Ascending aorta (tissue), 2 donors: Measurements from ENCODE around the gene JAG1. TPM values are rescaled to one million over a fixed set of nuclear protein-coding genes. Genes with fewer than 3 reads are reported as not detected.

Experiments used
- DNase-seq, 2 donors: peaks; one replicate each; pipeline ENCODE4 v3.0.0-alpha.2; 2019; ENCODE audit warnings: low spot score in 2 of 2
- H3K27ac ChIP-seq, 2 donors: fragments of 200-600 bp; sonication (generic); one replicate each; pipeline ENCODE4 v1.5.1; 2016 to 2017; ENCODE audit warnings: mild to moderate bottlenecking in 1 of 2
- H3K27me3 ChIP-seq: fragments of 200-600 bp; sonication (generic); one replicate; pipeline ENCODE4 v1.5.1; 2017
- H3K36me3 ChIP-seq, 2 donors: fragments of 200-600 bp; sonication (generic); one replicate each; pipeline ENCODE4 v1.5.1; 2016
- H3K4me1 ChIP-seq, 2 donors: fragments of 200-600 bp; sonication (generic); one replicate each; pipeline ENCODE4 v1.5.1; 2016 to 2017; ENCODE audit warnings: mild to moderate bottlenecking in 1 of 2
- H3K4me3 ChIP-seq, 2 donors: fragments of 200-600 bp; sonication (generic); one replicate each; pipeline ENCODE4 v1.5.1; 2016 to 2017; ENCODE audit warnings: mild to moderate bottlenecking in 1 of 2
- H3K9me3 ChIP-seq, 2 donors: fragments of 200-600 bp; sonication (generic); one replicate each; pipeline ENCODE4 v1.5.1; 2016
- intact Hi-C: fragments of 100-400 bp; cut with DNase I; formaldehyde crosslinking; loops from one replicate; pipeline ENCODE4 v1.15.1; 2023
- total RNA-seq: library from RNA; depleted of rRNA; stranded (reverse); fragments of >200 nt; gene quantifications from one replicate; pipeline ENCODE4 v1.1.0, GENCODE V29; 2016
- TF ChIP-seq, protein P1 (sequence below), 3 experiments: fragments of 200-600 bp in 2 of 3; fragments of 450-650 bp in 1 of 3; sonication (generic) in 2 of 3; IDR thresholded peaks; one replicate each; pipeline ENCODE4 v1.5.1; 2016 to 2019; ENCODE audit warnings: antibody characterized with exemption in 3 of 3, mild to moderate bottlenecking in 1 of 3, moderate library complexity in 1 of 3

Gene JAG1
- total RNA-seq, 1 donor from 2014 or later = 101 TPM

DNA sequence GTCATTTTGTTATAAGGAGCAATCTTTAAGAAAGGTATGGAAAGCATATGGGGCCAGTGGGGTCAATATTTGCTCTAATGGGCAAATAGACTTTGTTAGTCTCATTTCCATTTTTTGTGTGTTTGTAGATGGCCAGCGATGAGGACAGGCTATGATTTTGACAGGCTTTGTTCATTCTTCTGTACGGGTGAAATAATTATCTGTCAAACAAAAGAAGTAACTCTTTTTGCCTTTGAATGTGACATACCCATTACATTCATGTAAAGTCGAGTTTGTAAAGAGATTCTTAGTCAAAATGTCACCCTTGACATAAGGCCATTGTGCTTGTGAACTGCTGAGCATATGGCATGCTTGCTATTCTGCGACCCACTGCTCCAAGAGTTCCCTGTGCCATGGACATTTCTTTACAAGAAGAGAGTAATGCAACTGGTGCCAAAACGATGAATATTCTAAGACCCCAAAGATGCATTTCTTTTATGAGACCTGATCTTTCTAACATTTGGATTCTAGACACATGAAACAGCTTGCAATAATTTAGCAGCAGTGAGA is 38.2 kb upstream of the JAG1 start:
- Histone ChIP-seq H3K27ac (peak overlapping the region in 1 of 2 donors; percentile 40), H3K27me3 (no peaks in the 10 kb centered on the region), H3K4me1 (peaks cover 6 to 15% of the 10 kb centered on the region in 2 donors), H3K4me3 (no peak overlapping the region), H3K36me3 (no peaks in the 10 kb centered on the region), H3K9me3 (no peaks in the 10 kb centered on the region)
- TF ChIP-seq, protein P1, sequence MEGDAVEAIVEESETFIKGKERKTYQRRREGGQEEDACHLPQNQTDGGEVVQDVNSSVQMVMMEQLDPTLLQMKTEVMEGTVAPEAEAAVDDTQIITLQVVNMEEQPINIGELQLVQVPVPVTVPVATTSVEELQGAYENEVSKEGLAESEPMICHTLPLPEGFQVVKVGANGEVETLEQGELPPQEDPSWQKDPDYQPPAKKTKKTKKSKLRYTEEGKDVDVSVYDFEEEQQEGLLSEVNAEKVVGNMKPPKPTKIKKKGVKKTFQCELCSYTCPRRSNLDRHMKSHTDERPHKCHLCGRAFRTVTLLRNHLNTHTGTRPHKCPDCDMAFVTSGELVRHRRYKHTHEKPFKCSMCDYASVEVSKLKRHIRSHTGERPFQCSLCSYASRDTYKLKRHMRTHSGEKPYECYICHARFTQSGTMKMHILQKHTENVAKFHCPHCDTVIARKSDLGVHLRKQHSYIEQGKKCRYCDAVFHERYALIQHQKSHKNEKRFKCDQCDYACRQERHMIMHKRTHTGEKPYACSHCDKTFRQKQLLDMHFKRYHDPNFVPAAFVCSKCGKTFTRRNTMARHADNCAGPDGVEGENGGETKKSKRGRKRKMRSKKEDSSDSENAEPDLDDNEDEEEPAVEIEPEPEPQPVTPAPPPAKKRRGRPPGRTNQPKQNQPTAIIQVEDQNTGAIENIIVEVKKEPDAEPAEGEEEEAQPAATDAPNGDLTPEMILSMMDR (IDR thresholded peaks at IDR 0.05) = no peak
- DNase-seq = no peak
- intact Hi-C loops = no loop called here

DNA sequence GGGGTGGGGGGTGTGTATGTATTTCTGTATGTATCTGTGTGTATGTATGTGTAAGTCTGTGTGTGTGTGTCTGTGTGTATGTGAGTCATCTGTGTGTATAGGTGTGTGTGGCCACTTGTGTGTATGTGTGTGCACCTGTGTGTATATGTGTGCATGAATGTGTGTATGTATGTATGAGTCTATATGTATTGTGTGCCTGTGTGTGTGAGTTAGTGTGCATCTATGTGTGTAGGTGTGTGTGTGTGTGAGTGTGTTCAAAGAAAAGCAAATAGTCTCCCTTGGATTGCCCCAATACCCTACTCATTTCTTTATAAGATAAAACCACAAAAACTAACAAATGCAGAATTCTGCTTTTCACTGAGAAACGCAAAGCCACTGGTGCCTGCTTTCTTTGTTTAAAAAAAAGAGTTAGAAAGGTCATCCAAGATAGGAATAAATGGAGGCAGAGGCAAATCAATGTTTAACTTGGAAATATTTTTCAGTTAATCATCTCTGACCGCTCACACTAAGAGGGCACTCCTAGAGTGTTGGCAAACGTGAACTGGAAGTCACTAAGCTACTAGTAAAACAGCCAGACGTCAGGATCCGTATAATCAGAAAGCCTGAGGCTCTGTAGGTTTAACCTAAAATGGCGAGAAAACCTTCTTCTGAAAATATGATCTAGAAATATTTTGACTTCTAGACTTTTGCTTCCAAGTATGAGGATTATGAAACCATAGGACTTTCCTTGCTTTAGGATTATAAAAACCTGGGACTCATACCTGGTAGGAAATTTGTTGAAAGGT is 37.4 kb upstream of the JAG1 start:
- Histone ChIP-seq H3K4me1 (peaks cover 6 to 19% of the 10 kb centered on the region in 2 donors), H3K9me3 (no peaks in the 10 kb centered on the region), H3K27me3 (no peaks in the 10 kb centered on the region), H3K27ac (peak overlapping the region in 1 of 2 donors; percentile 40), H3K4me3 (no peak overlapping the region), H3K36me3 (no peaks in the 10 kb centered on the region)
- intact Hi-C loops = no loop called here
- no peak for DNase-seq
- TF ChIP-seq, protein P1 (IDR thresholded peaks at IDR 0.05) = no peak

DNA sequence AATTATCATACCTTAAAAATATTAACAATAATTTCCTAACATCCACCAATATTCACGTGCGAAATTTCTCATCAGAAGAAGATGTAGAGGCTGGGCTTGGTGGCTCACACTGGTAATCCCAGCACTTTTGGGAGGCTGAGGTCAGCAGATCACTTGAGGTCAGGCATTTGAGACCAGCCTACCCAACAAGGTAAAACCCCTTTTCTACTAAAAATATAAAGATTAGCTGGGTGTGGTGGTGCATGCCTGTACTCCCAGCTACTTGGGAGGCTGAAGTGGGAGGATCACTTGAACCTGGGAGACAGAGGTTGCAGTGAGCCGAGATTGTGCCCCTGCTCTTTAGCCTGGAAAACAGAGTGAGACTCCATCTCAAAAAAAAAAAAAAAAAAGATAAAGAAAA is 36.1 kb upstream of the JAG1 start:
- Histone ChIP-seq H3K4me1 (peaks cover 6 to 19% of the 10 kb centered on the region in 2 donors), H3K36me3 (no peaks in the 10 kb centered on the region), H3K27ac (no peak overlapping the region), H3K4me3 (no peak overlapping the region), H3K9me3 (no peaks in the 10 kb centered on the region), H3K27me3 (no peaks in the 10 kb centered on the region)
- intact Hi-C loops = no loop called here
- TF ChIP-seq, protein P1 (IDR thresholded peaks at IDR 0.05) = no peak
- DNase-seq = no peak

DNA sequence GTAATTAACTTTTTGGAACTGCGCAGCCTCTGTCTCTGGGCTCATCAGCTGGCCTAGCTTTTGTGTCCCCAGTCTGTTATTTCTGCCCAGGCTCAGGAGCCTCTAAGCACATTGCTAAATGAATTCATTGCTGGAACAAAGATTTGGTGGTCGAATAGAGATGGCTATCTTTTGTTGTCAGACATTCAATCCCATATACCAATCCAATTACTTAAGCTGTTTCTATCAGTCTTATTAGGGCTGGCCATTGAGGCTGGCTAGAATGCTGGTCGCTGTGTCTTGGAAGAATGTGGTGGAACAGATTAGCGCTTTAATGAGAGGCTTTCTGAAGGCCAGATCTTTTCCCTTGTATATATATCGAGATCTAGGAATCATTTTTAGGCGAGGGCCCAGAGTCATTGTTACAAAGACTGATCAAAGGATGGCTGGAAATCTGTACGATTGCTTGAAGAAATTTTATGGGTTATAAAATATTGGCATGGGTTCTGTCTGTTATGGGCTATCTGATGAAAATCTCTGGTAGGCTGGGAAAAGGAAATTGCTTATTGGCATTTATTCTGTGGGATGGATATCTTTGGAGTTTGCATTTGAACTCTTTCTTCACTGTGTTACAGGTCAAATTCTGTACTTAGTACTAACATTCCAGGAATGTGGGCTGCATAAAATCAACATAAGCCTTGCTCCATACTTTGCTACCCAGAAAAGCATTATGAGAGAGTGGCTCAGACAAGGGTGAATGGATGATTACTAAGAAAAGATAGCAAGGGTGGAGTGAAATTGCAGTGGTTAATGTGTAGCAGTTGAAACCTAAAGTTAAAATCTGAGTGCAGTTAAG is 34.8 kb upstream of the JAG1 start:
- DNase-seq = no peak
- H3K9me3 ChIP-seq = no peaks in the 10 kb centered on the region
- TF ChIP-seq, protein P1 (IDR thresholded peaks at IDR 0.05) = no peak
- H3K4me3 ChIP-seq = no peak overlapping the region
- H3K27ac ChIP-seq = peak overlapping the region in 1 of 2 donors; percentile 44
- H3K36me3 ChIP-seq = no peaks in the 10 kb centered on the region
- peaks cover 6 to 19% of the 10 kb centered on the region in 2 donors for H3K4me1 ChIP-seq
- H3K27me3 ChIP-seq = no peaks in the 10 kb centered on the region
- intact Hi-C loops = no loop called here

DNA sequence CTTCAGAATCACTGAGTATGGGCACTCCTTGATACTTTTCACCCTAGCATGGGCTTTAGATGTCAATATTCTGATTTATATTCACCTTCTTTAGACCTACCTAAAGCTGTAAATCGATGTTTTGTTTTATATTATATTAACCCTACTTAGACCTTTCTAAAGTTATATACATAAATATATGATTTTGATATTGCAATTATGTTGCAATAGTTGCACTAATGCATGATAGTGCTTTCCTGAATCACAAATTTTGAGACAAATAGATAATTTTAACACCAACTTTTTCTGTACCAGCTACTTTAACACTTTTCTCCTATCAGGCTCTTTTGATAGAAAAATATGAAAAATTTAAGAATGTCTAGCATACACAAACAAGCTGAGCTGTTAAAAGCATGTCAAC is 34.0 kb upstream of the JAG1 start:
- Histone ChIP-seq H3K27ac (peak overlapping the region in 1 of 2 donors; percentile 44), H3K36me3 (no peaks in the 10 kb centered on the region), H3K4me3 (no peak overlapping the region), H3K27me3 (no peaks in the 10 kb centered on the region), H3K9me3 (no peaks in the 10 kb centered on the region), H3K4me1 (peaks cover 4 to 16% of the 10 kb centered on the region in 2 donors)
- TF ChIP-seq, protein P1 (IDR thresholded peaks at IDR 0.05) = no peak
- no peak for DNase-seq
- intact Hi-C loops = no loop called here
